ENCODE results near the gene NLRP12.

- TF ChIP-seq CTCF (IDR thresholded peaks at IDR 0.05 in 8 of 11, conservative IDR thresholded peaks at IDR 0.05 in 3 of 11) (no peak), POLR2AphosphoS5 (IDR thresholded peaks at IDR 0.05) (peak in 1 of 3 donors; percentile 22)
Measured at GRCh38 chr19:53810891-53811290, 13.2 kb downstream of the NLRP12 start.
